Liver (tissue), 3 donors: ENCODE data around the gene PHF20.

Experiments used
- ATF3 ChIP-seq: IDR thresholded peaks from 2 replicates; pipeline ENCODE4 v1.6.1; 2016; ENCODE audit warnings: antibody characterized with exemption
- CTCF ChIP-seq: fragments of 150-350 bp; IDR thresholded peaks from 2 replicates; pipeline ENCODE4 v1.5.1; 2017; ENCODE audit warnings: improper control_type of control experiment, low read depth, low read length; ENCODE audit not compliant: missing input control
- FOXA2 ChIP-seq: IDR thresholded peaks from 2 replicates; pipeline ENCODE4 v1.6.1; 2016; ENCODE audit warnings: antibody characterized with exemption
- HNF4A ChIP-seq, 2 donors: conservative IDR thresholded peaks; 2 replicates each; pipeline ENCODE4 v1.6.1; 2016; ENCODE audit warnings: antibody characterized with exemption in 2 of 2, mild to moderate bottlenecking in 2 of 2
- MAX ChIP-seq: IDR thresholded peaks from 2 replicates; pipeline ENCODE4 v1.6.1; 2016; ENCODE audit warnings: antibody characterized with exemption
- RAD21 ChIP-seq, 2 donors: IDR thresholded peaks; 2 replicates each; pipeline ENCODE4 v1.6.1; 2016; ENCODE audit warnings: antibody characterized with exemption in 2 of 2, mild to moderate bottlenecking in 2 of 2
- REST ChIP-seq: IDR thresholded peaks from 2 replicates; pipeline ENCODE4 v1.6.1; 2016; ENCODE audit warnings: antibody characterized with exemption, mild to moderate bottlenecking
- RXRA ChIP-seq, 2 donors: IDR thresholded peaks; 2 replicates each; pipeline ENCODE4 v1.6.1; 2017 to 2018; ENCODE audit warnings: antibody characterized with exemption in 2 of 2, mild to moderate bottlenecking in 1 of 2
- SP1 ChIP-seq: IDR thresholded peaks from 2 replicates; pipeline ENCODE4 v1.6.1; 2018; ENCODE audit warnings: antibody characterized with exemption, mild to moderate bottlenecking
- TAF1 ChIP-seq: conservative IDR thresholded peaks from 2 replicates; pipeline ENCODE4 v1.6.1; 2016; ENCODE audit warnings: antibody characterized with exemption, mild to moderate bottlenecking
- YY1 ChIP-seq: IDR thresholded peaks from 2 replicates; pipeline ENCODE4 v1.6.1; 2016; ENCODE audit warnings: antibody characterized with exemption, mild to moderate bottlenecking
- donor health status: healthy.
- donor health status: healthy.

GRCh38 chr20:35985806-35986205 lies 214.0 kb downstream of the PHF20 start:
- no peak for TF ChIP-seq CTCF
- TF ChIP-seq MAX, result no peak
- TF ChIP-seq ATF3, result no peak
- no peak for TF ChIP-seq RAD21 (IDR thresholded peaks at IDR 0.05)
- no peak for TF ChIP-seq SP1
- TF ChIP-seq RXRA (IDR thresholded peaks at IDR 0.05), result no peak
- no peak for TF ChIP-seq HNF4A (conservative IDR thresholded peaks at IDR 0.05)
- TF ChIP-seq YY1, result no peak
- TF ChIP-seq TAF1, result no peak
- no peak for TF ChIP-seq REST
- TF ChIP-seq FOXA2, result no peak
